GM12874 (cell line): ENCODE results near the gene DZIP1.

ENCODE experiments used
- TF ChIP-seq, protein P1 (sequence below): IDR thresholded peaks from 2 replicates; pipeline ENCODE4 v1.5.1; 2011; ENCODE audit warnings: low read depth, mild to moderate bottlenecking, control low read depth, low read length, moderate library complexity; ENCODE audit not compliant: insufficient read depth

The DZIP1 gene

DNA sequence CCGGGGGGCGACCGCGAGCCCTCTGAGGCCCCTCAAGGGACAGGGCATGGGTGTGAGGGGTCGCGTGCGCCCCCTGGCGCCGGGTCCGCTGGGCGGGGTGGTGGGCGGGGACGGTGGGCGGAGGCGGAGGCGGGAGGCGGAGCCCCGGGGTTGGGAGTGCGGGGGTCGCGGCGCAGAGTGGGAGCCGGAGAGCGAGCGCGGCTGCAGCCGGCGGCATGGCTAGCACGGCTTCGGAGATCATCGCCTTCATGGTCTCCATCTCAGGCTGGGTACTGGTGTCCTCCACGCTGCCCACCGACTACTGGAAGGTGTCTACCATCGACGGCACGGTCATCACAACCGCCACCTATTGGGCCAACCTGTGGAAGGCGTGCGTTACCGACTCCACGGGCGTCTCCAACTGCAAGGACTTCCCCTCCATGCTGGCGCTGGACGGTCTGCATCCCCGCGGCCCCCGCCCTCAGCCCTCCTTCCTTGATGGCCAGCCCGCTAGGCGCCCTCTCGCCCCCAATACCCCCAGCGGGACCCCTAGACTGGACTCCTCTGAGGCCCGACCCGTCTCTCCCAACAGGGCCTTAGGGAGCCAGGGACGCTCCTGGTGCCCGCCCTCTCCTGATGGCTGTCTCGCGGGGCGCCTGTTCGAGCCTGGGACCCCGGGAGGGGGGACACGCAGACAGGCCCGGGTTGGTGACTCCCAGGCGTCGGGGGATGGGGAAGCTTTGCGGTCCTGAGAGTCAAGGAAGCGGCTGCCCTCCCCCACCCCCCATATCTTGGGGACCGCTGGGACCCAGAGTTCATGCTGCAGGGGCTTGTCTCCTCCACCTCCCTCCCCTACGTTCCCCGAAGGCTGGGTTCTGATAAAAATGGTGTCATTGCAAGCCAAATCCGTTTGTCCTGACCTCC lies 91.7 kb downstream of the DZIP1 start, which contains the start of gene CLDN10:
TSS of gene CLDN10 (plus strand) at position 182 of the 903 bp plus-strand sequence. CDS start at position 216, 34 bp downstream.
- TF ChIP-seq, protein P1, sequence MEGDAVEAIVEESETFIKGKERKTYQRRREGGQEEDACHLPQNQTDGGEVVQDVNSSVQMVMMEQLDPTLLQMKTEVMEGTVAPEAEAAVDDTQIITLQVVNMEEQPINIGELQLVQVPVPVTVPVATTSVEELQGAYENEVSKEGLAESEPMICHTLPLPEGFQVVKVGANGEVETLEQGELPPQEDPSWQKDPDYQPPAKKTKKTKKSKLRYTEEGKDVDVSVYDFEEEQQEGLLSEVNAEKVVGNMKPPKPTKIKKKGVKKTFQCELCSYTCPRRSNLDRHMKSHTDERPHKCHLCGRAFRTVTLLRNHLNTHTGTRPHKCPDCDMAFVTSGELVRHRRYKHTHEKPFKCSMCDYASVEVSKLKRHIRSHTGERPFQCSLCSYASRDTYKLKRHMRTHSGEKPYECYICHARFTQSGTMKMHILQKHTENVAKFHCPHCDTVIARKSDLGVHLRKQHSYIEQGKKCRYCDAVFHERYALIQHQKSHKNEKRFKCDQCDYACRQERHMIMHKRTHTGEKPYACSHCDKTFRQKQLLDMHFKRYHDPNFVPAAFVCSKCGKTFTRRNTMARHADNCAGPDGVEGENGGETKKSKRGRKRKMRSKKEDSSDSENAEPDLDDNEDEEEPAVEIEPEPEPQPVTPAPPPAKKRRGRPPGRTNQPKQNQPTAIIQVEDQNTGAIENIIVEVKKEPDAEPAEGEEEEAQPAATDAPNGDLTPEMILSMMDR, result no peak

DNA sequence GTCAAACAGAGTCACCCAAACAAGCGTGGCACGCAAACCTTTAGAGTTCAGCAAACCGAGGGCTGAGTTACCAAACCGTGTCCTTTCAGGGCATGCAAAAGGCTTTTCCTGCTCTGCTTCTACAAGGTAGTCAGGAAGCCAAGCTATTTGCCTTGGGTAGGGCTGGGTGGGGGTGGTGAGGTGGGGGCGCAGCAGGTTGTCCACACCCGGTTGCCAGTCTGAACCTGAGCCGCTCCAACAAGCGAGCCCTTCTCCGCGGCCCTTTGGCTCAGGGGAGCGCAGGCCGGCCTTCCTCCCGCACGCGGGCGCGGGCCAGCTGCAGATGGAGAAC lies 92.3 kb downstream of the DZIP1 start:
- TF ChIP-seq, protein P1, result no peak

DNA sequence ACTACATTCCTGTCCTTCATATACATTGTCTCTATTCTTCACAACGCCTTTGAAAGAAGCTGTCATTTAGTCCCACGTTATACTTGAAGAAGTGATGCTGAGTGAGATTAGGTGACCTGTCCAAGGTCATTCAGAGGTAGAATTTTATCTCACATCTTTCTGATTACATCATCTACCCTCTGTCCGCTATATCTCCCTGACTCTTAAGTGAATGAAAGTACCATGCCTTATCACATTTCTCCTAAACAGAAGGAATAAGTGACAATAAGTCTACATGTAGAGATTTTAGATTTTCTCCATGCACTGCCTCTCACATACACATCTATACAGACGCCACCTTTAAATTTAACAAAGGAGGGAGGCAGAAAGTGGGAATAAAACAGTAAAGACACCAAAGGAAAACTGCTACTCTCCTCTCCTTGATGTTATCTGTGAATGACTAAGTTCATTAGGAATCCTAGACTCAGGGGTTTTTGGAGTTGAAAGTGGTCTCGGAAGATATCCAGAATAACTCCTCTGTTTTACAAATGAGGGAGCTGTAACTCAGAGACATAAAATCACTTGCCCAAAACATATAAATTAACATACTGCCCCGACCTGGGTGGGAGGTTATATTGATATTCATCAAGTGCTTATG lies 96.9 kb downstream of the DZIP1 start:
- TF ChIP-seq, protein P1, result no peak

DNA sequence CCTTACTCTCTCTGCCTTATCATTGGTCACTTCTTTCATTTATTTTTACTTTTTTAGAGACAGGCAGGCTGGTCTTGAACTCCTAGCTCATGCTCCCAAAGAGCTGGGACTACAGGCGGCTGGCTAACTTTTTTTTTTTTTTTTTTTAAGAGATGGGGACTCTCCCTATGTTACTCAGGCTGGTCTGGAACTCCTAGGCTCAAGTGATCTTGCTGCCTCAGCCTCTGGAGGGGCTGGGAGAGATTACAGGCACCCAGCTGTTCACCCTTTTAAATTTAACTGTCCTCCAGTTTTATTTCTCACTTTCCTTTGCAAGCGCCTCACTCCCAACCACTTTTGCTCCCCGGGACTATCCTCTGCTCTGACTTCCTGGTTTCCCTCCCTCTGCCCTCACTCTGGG lies 97.6 kb downstream of the DZIP1 start:
- TF ChIP-seq, protein P1, result no peak

DNA sequence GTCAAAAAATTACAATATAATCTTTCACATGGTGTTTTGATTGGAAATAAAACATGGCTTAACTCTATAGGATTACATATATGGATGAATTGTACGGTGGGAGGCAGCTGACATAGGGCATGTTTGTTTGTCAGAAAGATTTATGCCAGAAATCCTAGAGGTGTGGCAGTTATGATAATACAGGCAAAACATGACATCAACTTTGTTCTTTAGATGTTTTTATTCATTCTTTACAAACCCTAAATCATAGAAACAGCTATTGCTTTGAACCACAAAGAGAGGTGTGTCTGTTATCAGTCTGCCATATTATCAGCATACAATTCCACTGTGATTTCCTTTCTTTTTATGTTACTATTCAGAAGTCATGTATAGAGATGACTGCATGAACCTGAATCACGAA lies 100.2 kb downstream of the DZIP1 start:
- TF ChIP-seq, protein P1, result no peak

DNA sequence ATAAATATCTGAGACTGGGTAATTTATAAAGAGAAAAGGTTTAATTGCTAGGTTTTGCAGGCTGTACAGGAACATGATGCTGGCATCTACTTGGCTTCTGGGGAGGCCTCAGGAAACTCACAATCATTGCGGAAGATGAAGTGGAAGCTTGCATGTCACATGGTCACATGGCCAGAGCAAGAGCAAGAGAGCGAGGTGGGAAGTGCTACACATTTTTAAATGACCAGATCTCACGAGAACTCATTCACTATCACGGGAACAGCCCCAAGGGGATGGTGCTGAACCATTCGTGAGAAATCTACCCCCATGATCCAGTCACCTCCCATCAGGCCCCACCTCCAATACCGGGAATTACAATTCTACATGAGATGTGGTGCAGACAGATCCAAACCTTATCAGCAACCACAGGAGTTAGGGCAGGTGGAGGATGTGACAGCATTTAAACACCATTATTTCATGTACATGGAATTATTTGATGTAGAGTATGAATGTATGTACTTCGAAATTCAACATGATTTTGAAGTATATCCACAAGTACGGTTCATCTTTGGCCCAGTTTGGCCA lies 102.5 kb downstream of the DZIP1 start:
- TF ChIP-seq, protein P1, result no peak

DNA sequence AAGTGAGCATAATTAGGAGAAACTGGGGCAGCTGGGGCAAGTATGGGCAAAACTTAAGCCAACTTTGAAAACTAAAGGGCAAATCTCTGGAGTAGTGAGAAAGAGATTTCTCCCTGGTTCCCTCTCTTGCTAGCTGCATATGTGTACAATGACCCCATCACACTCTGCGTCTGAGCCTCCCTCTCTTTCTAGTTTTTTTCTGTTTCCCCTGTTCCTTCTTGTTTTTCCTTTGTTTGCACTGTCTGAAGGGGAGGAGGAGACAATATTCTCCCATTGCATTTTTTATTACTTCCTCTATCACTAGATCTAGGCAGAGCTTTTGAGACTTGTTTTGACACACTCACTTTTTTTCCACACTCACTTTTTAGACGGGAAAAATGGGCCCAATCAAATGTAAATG lies 103.2 kb downstream of the DZIP1 start:
- TF ChIP-seq, protein P1, result no peak
